Measurements from ENCODE around the gene NLGN1.
A peak's percentile ranks its signal among the peaks of the same experiment; 100 is the strongest.

Gene NLGN1

GRCh38 chr3:173411375-173411973 is 13.9 kb downstream of the NLGN1 start:
- no peak for DNase-seq (ENCODE audit: extremely low read depth, insufficient read length)
- H3K27me3 ChIP-seq (replicated peaks; ENCODE audit: control insufficient read depth, insufficient read depth, low read length), result no peaks in the 10 kb centered on the region
- no peak overlapping the region for H3K4me3 ChIP-seq (replicated peaks; ENCODE audit: low read depth, low read length)
- no peaks in the 10 kb centered on the region for H3K36me3 ChIP-seq (ENCODE audit: control insufficient read depth, insufficient read depth, low read length)
- TF ChIP-seq CTCF (IDR thresholded peaks at IDR 0.05; ENCODE audit: insufficient read depth, low read length, poor library complexity, severe bottlenecking), result peak; percentile 36

- DNase-seq (ENCODE audit: extremely low read depth, insufficient read length), result no peak
- no peaks in the 10 kb centered on the region for H3K27me3 ChIP-seq (replicated peaks; ENCODE audit: control insufficient read depth, insufficient read depth, low read length)
- H3K36me3 ChIP-seq (ENCODE audit: control insufficient read depth, insufficient read depth, low read length), result no peaks in the 10 kb centered on the region
- H3K4me3 ChIP-seq (replicated peaks; ENCODE audit: low read depth, low read length), result no peak overlapping the region
- TF ChIP-seq CTCF (IDR thresholded peaks at IDR 0.05; ENCODE audit: insufficient read depth, low read length, poor library complexity, severe bottlenecking), result no peak
Observed at GRCh38 chr3:173416070-173416469, 18.5 kb downstream of the NLGN1 start.

- Histone ChIP-seq H3K36me3 (ENCODE audit: control insufficient read depth, insufficient read depth, low read length) (no peaks in the 10 kb centered on the region), H3K4me3 (replicated peaks; ENCODE audit: low read depth, low read length) (no peak overlapping the region), H3K27me3 (replicated peaks; ENCODE audit: control insufficient read depth, insufficient read depth, low read length) (no peaks in the 10 kb centered on the region)
- no peak for TF ChIP-seq CTCF (IDR thresholded peaks at IDR 0.05; ENCODE audit: insufficient read depth, low read length, poor library complexity, severe bottlenecking)
- DNase-seq (ENCODE audit: extremely low read depth, insufficient read length), result no peak
Observed at GRCh38 chr3:173429076-173429475, 31.5 kb downstream of the NLGN1 start.

- Histone ChIP-seq H3K27me3 (replicated peaks; ENCODE audit: control insufficient read depth, insufficient read depth, low read length) (no peaks in the 10 kb centered on the region), H3K36me3 (ENCODE audit: control insufficient read depth, insufficient read depth, low read length) (no peaks in the 10 kb centered on the region), H3K4me3 (replicated peaks; ENCODE audit: low read depth, low read length) (no peak overlapping the region)
- no peak for DNase-seq (ENCODE audit: extremely low read depth, insufficient read length)
- TF ChIP-seq CTCF (IDR thresholded peaks at IDR 0.05; ENCODE audit: insufficient read depth, low read length, poor library complexity, severe bottlenecking), result no peak
Observed at GRCh38 chr3:173429527-173429926, 32.0 kb downstream of the NLGN1 start.

GRCh38 chr3:173430576-173430975 is 33.0 kb downstream of the NLGN1 start:
- H3K27me3 ChIP-seq (replicated peaks; ENCODE audit: control insufficient read depth, insufficient read depth, low read length), result no peaks in the 10 kb centered on the region
- no peak overlapping the region for H3K4me3 ChIP-seq (replicated peaks; ENCODE audit: low read depth, low read length)
- DNase-seq (ENCODE audit: extremely low read depth, insufficient read length), result no peak
- TF ChIP-seq CTCF (IDR thresholded peaks at IDR 0.05; ENCODE audit: insufficient read depth, low read length, poor library complexity, severe bottlenecking), result no peak
- no peaks in the 10 kb centered on the region for H3K36me3 ChIP-seq (ENCODE audit: control insufficient read depth, insufficient read depth, low read length)

GRCh38 chr3:173439004-173439403 is 41.5 kb downstream of the NLGN1 start:
- no peaks in the 10 kb centered on the region for H3K36me3 ChIP-seq (ENCODE audit: control insufficient read depth, insufficient read depth, low read length)
- no peak overlapping the region for H3K4me3 ChIP-seq (replicated peaks; ENCODE audit: low read depth, low read length)
- DNase-seq (ENCODE audit: extremely low read depth, insufficient read length), result no peak
- no peak for TF ChIP-seq CTCF (IDR thresholded peaks at IDR 0.05; ENCODE audit: insufficient read depth, low read length, poor library complexity, severe bottlenecking)
- H3K27me3 ChIP-seq (replicated peaks; ENCODE audit: control insufficient read depth, insufficient read depth, low read length), result no peaks in the 10 kb centered on the region

All from GM06990 (cell line).